Keratinocyte (primary cell): ENCODE results near the gene CDC14A. TPM values are rescaled to one million over a fixed set of nuclear protein-coding genes. Genes with fewer than 3 reads are reported as not detected.

ENCODE experiments used
- DNase-seq: peaks from one replicate; pipeline ENCODE4 v3.0.0-alpha.2; 2011; ENCODE audit warnings: low read depth, missing footprints, low spot score
- FAIRE-seq: peaks from 2 replicates; lab custom pipeline; 2011; peaks lifted over from hg19 to GRCh38; lab: Jason Lieb, UNC
- H2AFZ ChIP-seq: 2 replicates; pipeline ENCODE4 v1.6.0; 2012; ENCODE audit warnings: low read length, control low read depth, inconsistent platforms; ENCODE audit not compliant: control insufficient read depth
- H3K27ac ChIP-seq: 2 replicates; pipeline ENCODE4 v1.5.1; 2011; ENCODE audit warnings: low read length; ENCODE audit not compliant: control insufficient read depth, insufficient read depth
- H3K27me3 ChIP-seq: 3 replicates; pipeline ENCODE4 v1.6.0; 2011; ENCODE audit warnings: low read length; ENCODE audit not compliant: control insufficient read depth, insufficient read depth; ENCODE audit errors: extremely low read depth
- H3K36me3 ChIP-seq, 2 experiments: 2 replicates in 1 of 2; 3 replicates in 1 of 2; pipeline ENCODE4 v1.5.1; 2011; ENCODE audit warnings: low read length in 2 of 2, mild to moderate bottlenecking in 1 of 2; ENCODE audit not compliant: control insufficient read depth in 2 of 2, insufficient read depth in 2 of 2; ENCODE audit errors: extremely low read depth in 1 of 2
- H3K4me1 ChIP-seq: 3 replicates; pipeline ENCODE4 v1.5.1; 2011; ENCODE audit warnings: low read length; ENCODE audit not compliant: control insufficient read depth, insufficient read depth; ENCODE audit errors: extremely low read depth
- H3K4me2 ChIP-seq: 3 replicates; pipeline ENCODE4 v1.6.0; 2011; ENCODE audit warnings: low read depth, low read length; ENCODE audit not compliant: control insufficient read depth, insufficient read depth; ENCODE audit errors: extremely low read depth
- H3K4me3 ChIP-seq, 3 experiments: fragments of 200-600 bp in 1 of 3; sonication (generic) in 1 of 3; 2 replicates in 2 of 3; 3 replicates in 1 of 3; pipeline ENCODE4 v1.5.1; 2011 to 2016; ENCODE audit warnings: low read length in 3 of 3, mild to moderate bottlenecking in 3 of 3, control low read depth in 2 of 3, inconsistent platforms in 1 of 3, low read depth in 1 of 3, mixed read lengths in 1 of 3, mixed run types in 1 of 3, moderate library complexity in 1 of 3; ENCODE audit not compliant: control insufficient read depth in 2 of 3, insufficient read depth in 2 of 3; ENCODE audit errors: extremely low read depth in 1 of 3
- H3K79me2 ChIP-seq: 2 replicates; pipeline ENCODE4 v1.6.0; 2012; ENCODE audit warnings: low read length; ENCODE audit not compliant: control insufficient read depth, insufficient read depth
- H3K9ac ChIP-seq: 3 replicates; pipeline ENCODE4 v1.6.0; 2011; ENCODE audit warnings: low read length; ENCODE audit not compliant: control insufficient read depth, insufficient read depth; ENCODE audit errors: extremely low read depth
- H3K9me1 ChIP-seq: 3 replicates; pipeline ENCODE4 v1.6.0; 2011; ENCODE audit warnings: low read length; ENCODE audit not compliant: control insufficient read depth, insufficient read depth; ENCODE audit errors: extremely low read depth
- H3K9me3 ChIP-seq: 2 replicates; pipeline ENCODE4 v1.5.1; 2012; ENCODE audit warnings: low read depth, low read length; ENCODE audit not compliant: control insufficient read depth
- H4K20me1 ChIP-seq: 3 replicates; pipeline ENCODE4 v1.6.0; 2011; ENCODE audit warnings: low read length; ENCODE audit not compliant: control insufficient read depth, insufficient read depth; ENCODE audit errors: extremely low read depth
- CTCF ChIP-seq, 3 experiments: IDR thresholded peaks in 1 of 3; conservative IDR thresholded peaks in 1 of 3; optimal IDR thresholded peaks in 1 of 3; 2 replicates in 2 of 3; 3 replicates in 1 of 3; pipeline versions ENCODE3 to v1.5.1; 2011; ENCODE audit warnings: low read length in 3 of 3, mild to moderate bottlenecking in 3 of 3, moderate library complexity in 2 of 3, control low read depth in 1 of 3, inconsistent platforms in 1 of 3; ENCODE audit not compliant: insufficient read depth in 2 of 3; ENCODE audit errors: extremely low read depth in 1 of 3
- EZH2 ChIP-seq: IDR thresholded peaks from one replicate; pipeline ENCODE4 v1.6.1; 2012; ENCODE audit warnings: inconsistent platforms, mild to moderate bottlenecking, low read length, moderate library complexity
- dilution Hi-C: fragments of 300-500 bp; cut with MboI; formaldehyde crosslinking; loops from one replicate; pipeline ENCODE4 v1.7.0; 2020; ENCODE audit warnings: low sequenced_read_pairs; ENCODE audit not compliant: extremely low pct_ligation_motif_present
- polyA plus RNA-seq, 5 experiments: library from polyadenylated mRNA; depleted of rRNA in 3 of 5; stranded (reverse) in 3 of 5; stranded (forward) in 1 of 5; unstranded in 1 of 5; fragments of >200 nt; gene quantifications; 1 replicate in 1 of 5; 2 replicates in 3 of 5; 3 replicates in 1 of 5; pipeline versions ENCODE4 v1.2.1 to v1.2.3, GENCODE V29; 2011 to 2012; ENCODE audit warnings: missing spikeins in 2 of 5, low read depth in 1 of 5, low replicate concordance in 1 of 5

Gene CDC14A
- polyA plus RNA-seq, 1 donor (not counting 4 experiments of a cell fraction or from before 2014, with no cell fraction given), result 2.2 TPM

GRCh38 chr1:100462326-100463025, 110.2 kb downstream of the CDC14A start:
- no peak overlapping the region for H2AFZ ChIP-seq
- H3K4me1 ChIP-seq, result no peaks in the 10 kb centered on the region
- H3K27me3 ChIP-seq, result no peaks in the 10 kb centered on the region
- H3K9me3 ChIP-seq, result no peaks in the 10 kb centered on the region
- no peak overlapping the region for H3K4me2 ChIP-seq
- no peaks in the 10 kb centered on the region for H4K20me1 ChIP-seq
- no peak for FAIRE-seq
- H3K36me3 ChIP-seq, result no peaks in the 10 kb centered on the region
- no peak for TF ChIP-seq CTCF (optimal IDR thresholded peaks at IDR 0.05 in 1 of 3, IDR thresholded peaks at IDR 0.05 in 1 of 3, conservative IDR thresholded peaks at IDR 0.05 in 1 of 3; ENCODE audit: extremely low read depth in 1 of 3, insufficient read depth in 2 of 3, low read length in 3 of 3)
- TF ChIP-seq EZH2, result no peak
- dilution Hi-C loops, result loop anchor here (25.0 kb wide), 1 partner anchor 400 kb away; no protein-coding TSS in a partner anchor
- H3K27ac ChIP-seq, result no peak overlapping the region
- no peaks in the 10 kb centered on the region for H3K9me1 ChIP-seq
- H3K4me3 ChIP-seq, result no peak overlapping the region
- H3K9ac ChIP-seq, result no peak overlapping the region
- no peaks in the 10 kb centered on the region for H3K79me2 ChIP-seq
- DNase-seq, result no peak

DNA sequence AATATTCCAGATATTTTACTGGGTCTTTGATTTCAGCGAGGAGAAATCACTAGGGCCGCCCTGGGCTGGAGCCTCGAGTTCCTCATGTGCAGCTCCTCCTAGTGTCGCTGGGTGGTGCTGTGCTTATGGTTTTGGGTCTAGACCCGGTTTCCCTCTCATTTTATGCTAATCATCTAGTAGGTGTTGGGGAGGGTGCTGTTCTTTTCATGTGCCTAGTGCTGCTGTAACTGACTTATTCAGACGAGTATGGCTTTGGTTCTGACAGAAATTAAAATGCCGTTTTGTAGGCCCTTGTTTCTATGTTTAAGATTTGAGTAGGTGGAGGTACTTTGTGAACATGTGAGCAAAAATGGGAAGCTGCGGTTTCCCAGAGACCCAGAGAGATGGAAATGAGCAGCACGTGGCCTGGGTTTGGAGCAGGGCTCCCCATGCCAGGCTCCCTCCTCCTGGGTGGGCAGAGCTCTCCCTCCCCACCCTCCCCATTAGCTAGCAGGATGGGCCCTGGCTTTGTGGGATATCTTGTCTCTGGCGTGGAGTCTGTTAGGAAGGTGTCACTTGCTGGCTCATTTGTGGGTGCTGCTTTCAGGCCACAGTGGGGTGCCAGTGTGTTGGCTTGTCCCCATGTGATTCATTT, 111.6 kb downstream of the CDC14A start:
- Histone ChIP-seq H3K9me3 (no peaks in the 10 kb centered on the region), H3K79me2 (no peaks in the 10 kb centered on the region), H2AFZ (no peak overlapping the region), H3K4me2 (no peak overlapping the region), H3K9me1 (no peaks in the 10 kb centered on the region), H3K27ac (no peak overlapping the region), H4K20me1 (no peaks in the 10 kb centered on the region), H3K9ac (no peak overlapping the region), H3K4me1 (no peaks in the 10 kb centered on the region), H3K4me3 (no peak overlapping the region), H3K36me3 (no peaks in the 10 kb centered on the region), H3K27me3 (no peaks in the 10 kb centered on the region)
- DNase-seq (no peak), FAIRE-seq (no peak)
- dilution Hi-C loops, result loop anchor here (25.0 kb wide), 1 partner anchor 398 kb away; no protein-coding TSS in a partner anchor
- TF ChIP-seq EZH2 (no peak), CTCF (optimal IDR thresholded peaks at IDR 0.05 in 1 of 3, IDR thresholded peaks at IDR 0.05 in 1 of 3, conservative IDR thresholded peaks at IDR 0.05 in 1 of 3; ENCODE audit: extremely low read depth in 1 of 3, insufficient read depth in 2 of 3, low read length in 3 of 3) (peak; percentile 67 to 85 (median 73))
